Neural progenitor cell (in vitro differentiated cells): ENCODE measurements around the gene P2RX7.

Source experiments
- CTCF ChIP-seq: fragments of 200-600 bp; sonication (generic); IDR thresholded peaks from 2 replicates; pipeline ENCODE4 v1.5.1; 2017; ENCODE audit warnings: antibody characterized with exemption, mild to moderate bottlenecking
- EZH2 ChIP-seq: fragments of 200-600 bp; sonication (generic); IDR thresholded peaks from 2 replicates; pipeline ENCODE4 v1.6.1; 2017; ENCODE audit warnings: antibody characterized with exemption, mild to moderate bottlenecking, moderate library complexity
- EZH2phosphoT487 ChIP-seq: fragments of 200-600 bp; sonication (generic); IDR thresholded peaks from 2 replicates; pipeline ENCODE4 v1.6.1; 2017; ENCODE audit warnings: antibody characterized with exemption

- TF ChIP-seq CTCF (no peak), EZH2 (no peak), EZH2phosphoT487 (no peak)
Measured at GRCh38 chr12:121090586-121091514, 41.8 kb upstream of the P2RX7 start.
